SK-N-SH treated with all-trans-retinoic acid at 6 μM for 48 hours (cell line): ENCODE data around the gene SPOCK1.

ENCODE experiments used
- ATAC-seq: fragments of 200-7000 bp; cut with Tn5 transposase; 3 replicates; pipeline ENCODE4 v1.9.1; 2020; ENCODE audit warnings: mild to moderate bottlenecking, moderate library complexity
- ARNTL ChIP-seq: fragments of 450-650 bp; formaldehyde crosslinking; IDR thresholded peaks from 2 replicates; pipeline ENCODE4 v1.5.0; 2020; ENCODE audit warnings: low read depth, mild to moderate bottlenecking, moderate library complexity, borderline replicate concordance
- BACH2 ChIP-seq: fragments of 250-450 bp; sonication (Bioruptor Pico); IDR thresholded peaks from 2 replicates; pipeline ENCODE4 v1.9.0; 2021; ENCODE audit warnings: mild to moderate bottlenecking, borderline replicate concordance
- CSDC2 ChIP-seq: fragments of 250-450 bp; sonication (Bioruptor Pico); IDR thresholded peaks from 2 replicates; pipeline ENCODE4 v1.5.0; 2020; ENCODE audit warnings: mild to moderate bottlenecking, moderate library complexity
- ESRRG ChIP-seq: fragments of 250-450 bp; sonication (Bioruptor Pico); IDR thresholded peaks from 2 replicates; pipeline ENCODE4 v1.6.1; 2021; ENCODE audit warnings: mild to moderate bottlenecking
- GLIS3 ChIP-seq: fragments of 250-450 bp; sonication (Bioruptor Pico); IDR thresholded peaks from 2 replicates; pipeline ENCODE4 v1.5.0; 2020; ENCODE audit warnings: mild to moderate bottlenecking, moderate library complexity
- ISL1 ChIP-seq: fragments of 250-450 bp; sonication (Bioruptor Pico); IDR thresholded peaks from 2 replicates; pipeline ENCODE4 v2.1.2; 2022; ENCODE audit warnings: mild to moderate bottlenecking, moderate library complexity
- OSR1 ChIP-seq: fragments of 250-450 bp; sonication (Bioruptor Pico); IDR thresholded peaks from 2 replicates; pipeline ENCODE4 v1.8.0; 2022; ENCODE audit warnings: moderate library complexity, mild to moderate bottlenecking, inconsistent platforms
- PPARA ChIP-seq: fragments of 250-450 bp; sonication (Bioruptor Pico); IDR thresholded peaks from 2 replicates; pipeline ENCODE4 v1.5.0; 2020; ENCODE audit warnings: mild to moderate bottlenecking, borderline replicate concordance
- RARB ChIP-seq: fragments of 250-450 bp; sonication (Bioruptor Pico); IDR thresholded peaks from 2 replicates; pipeline ENCODE4 v1.8.0; 2021; ENCODE audit warnings: mild to moderate bottlenecking, moderate library complexity
- SNAI2 ChIP-seq: fragments of 250-450 bp; sonication (Bioruptor Pico); IDR thresholded peaks from 2 replicates; pipeline ENCODE4 v1.5.0; 2020; ENCODE audit warnings: mild to moderate bottlenecking, moderate library complexity
- TCF4 ChIP-seq: fragments of 250-450 bp; sonication (Bioruptor Pico); IDR thresholded peaks from 2 replicates; pipeline ENCODE4 v1.8.0; 2021; ENCODE audit warnings: mild to moderate bottlenecking, moderate library complexity, borderline replicate concordance
- TOX ChIP-seq: fragments of 250-450 bp; sonication (Bioruptor Pico); IDR thresholded peaks from 2 replicates; pipeline ENCODE4 v1.8.0; 2021; ENCODE audit warnings: mild to moderate bottlenecking, moderate library complexity, borderline replicate concordance
- ZC3H10 ChIP-seq: fragments of 250-450 bp; sonication (Bioruptor Pico); IDR thresholded peaks from 2 replicates; pipeline ENCODE4 v1.5.1; 2021; ENCODE audit warnings: mild to moderate bottlenecking, moderate library complexity
- ZFP3 ChIP-seq: fragments of 250-450 bp; sonication (Bioruptor Pico); IDR thresholded peaks from 2 replicates; pipeline ENCODE4 v1.5.0; 2020; ENCODE audit warnings: mild to moderate bottlenecking, moderate library complexity
- ZFP30 ChIP-seq: fragments of 450-650 bp; formaldehyde crosslinking; IDR thresholded peaks from 2 replicates; pipeline ENCODE4 v1.5.0; 2022; ENCODE audit warnings: mild to moderate bottlenecking, moderate library complexity
- ZNF565 ChIP-seq: fragments of 450-650 bp; formaldehyde crosslinking; conservative IDR thresholded peaks from 2 replicates; pipeline ENCODE4 v1.5.0; 2020; ENCODE audit warnings: low read depth, mild to moderate bottlenecking, moderate library complexity
- ZNF70 ChIP-seq: fragments of 450-650 bp; formaldehyde crosslinking; IDR thresholded peaks from 2 replicates; pipeline ENCODE4 v1.5.0; 2020; ENCODE audit warnings: mild to moderate bottlenecking, moderate library complexity
- ZNF8 ChIP-seq: fragments of 450-650 bp; formaldehyde crosslinking; IDR thresholded peaks from 2 replicates; pipeline ENCODE4 v1.5.0; 2020; ENCODE audit warnings: mild to moderate bottlenecking, moderate library complexity
- TF ChIP-seq, protein P1 (sequence below): fragments of 250-450 bp; sonication (Bioruptor Pico); IDR thresholded peaks from 2 replicates; pipeline ENCODE4 v1.5.1; 2020; ENCODE audit warnings: low read depth, mild to moderate bottlenecking, moderate library complexity
- TF ChIP-seq, protein P2 (sequence below): fragments of 250-450 bp; sonication (Bioruptor Pico); IDR thresholded peaks from 2 replicates; pipeline ENCODE4 v1.8.0; 2021; ENCODE audit warnings: low read depth, mild to moderate bottlenecking, moderate library complexity, borderline replicate concordance
- TF ChIP-seq, protein P3 (sequence below): fragments of 250-450 bp; sonication (Bioruptor Pico); IDR thresholded peaks from 2 replicates; pipeline ENCODE4 v1.5.0; 2020; ENCODE audit warnings: mild to moderate bottlenecking, moderate library complexity
- TF ChIP-seq, protein P4 (sequence below): fragments of 250-450 bp; sonication (Bioruptor Pico); IDR thresholded peaks from 2 replicates; pipeline ENCODE4 v1.8.0; 2020; ENCODE audit warnings: mild to moderate bottlenecking, moderate library complexity, borderline replicate concordance

Gene SPOCK1

DNA sequence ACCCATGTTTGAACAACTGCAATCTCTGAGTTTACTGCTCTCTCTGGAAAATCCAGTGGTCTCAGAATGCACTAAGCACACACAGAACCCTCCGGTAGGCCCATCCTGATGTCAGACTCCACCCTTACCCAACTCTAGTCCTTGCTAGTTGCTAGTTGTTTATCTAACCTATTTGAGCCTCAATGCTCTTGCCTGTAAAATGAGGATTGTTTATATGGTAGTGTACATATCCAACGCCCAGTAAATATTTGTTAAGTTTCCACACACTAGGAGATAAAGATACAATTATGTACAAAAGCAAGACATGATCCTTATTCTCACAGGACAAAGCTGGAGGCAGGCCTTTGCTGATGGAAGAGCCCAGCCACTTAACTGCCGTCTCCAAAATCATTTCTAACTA is 192.2 kb downstream of the SPOCK1 start:
- no peak for ATAC-seq
- TF ChIP-seq ISL1 (CRISPR knock-in tag) (no peak), TCF4 (CRISPR knock-in tag) (no peak), ZFP30 (CRISPR knock-in tag) (no peak), CSDC2 (no peak), TOX (no peak)

DNA sequence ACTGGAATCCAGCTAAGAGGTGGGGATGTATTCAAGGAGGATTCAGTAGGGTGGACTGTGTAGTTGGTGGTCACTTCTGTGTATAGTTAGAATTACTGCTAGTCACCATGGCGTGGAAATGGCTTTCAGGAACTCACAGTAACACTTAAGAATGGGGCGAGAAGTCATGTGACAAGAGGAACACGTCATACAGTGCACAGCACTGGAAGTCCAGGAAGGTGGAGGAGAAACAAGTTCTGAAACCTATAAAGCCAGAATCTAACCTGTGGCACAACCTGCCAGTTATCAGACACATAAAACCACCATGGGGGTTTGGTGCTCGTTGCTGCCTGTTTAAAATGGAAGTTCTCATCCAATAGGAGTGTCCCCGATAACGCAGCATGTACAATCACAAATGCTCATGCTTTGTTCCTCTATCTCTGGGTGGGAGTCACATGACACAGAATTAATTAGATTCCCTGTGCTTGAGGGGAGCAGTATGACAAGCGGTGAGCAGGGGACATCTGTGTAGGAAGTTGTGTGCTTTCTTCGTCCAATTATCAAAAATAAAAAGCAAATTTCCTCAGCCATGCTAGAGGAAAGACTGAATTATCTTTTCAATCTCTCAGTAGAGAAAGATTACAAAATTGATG is 193.0 kb downstream of the SPOCK1 start:
- ATAC-seq: no peak
- TF ChIP-seq BACH2 (CRISPR knock-in tag) (no peak), OSR1 (CRISPR knock-in tag) (no peak), ESRRG (CRISPR knock-in tag) (no peak), TOX (no peak), ISL1 (CRISPR knock-in tag) (no peak), TCF4 (CRISPR knock-in tag) (no peak), ZNF565 (CRISPR knock-in tag) (no peak), PPARA (CRISPR knock-in tag) (no peak), ZNF70 (CRISPR knock-in tag) (no peak), SNAI2 (CRISPR knock-in tag) (no peak), ZFP3 (CRISPR knock-in tag) (no peak), GLIS3 (CRISPR knock-in tag) (no peak), ZC3H10 (CRISPR knock-in tag) (no peak), CSDC2 (no peak), ZFP30 (CRISPR knock-in tag) (no peak)
- TF ChIP-seq, protein P1, sequence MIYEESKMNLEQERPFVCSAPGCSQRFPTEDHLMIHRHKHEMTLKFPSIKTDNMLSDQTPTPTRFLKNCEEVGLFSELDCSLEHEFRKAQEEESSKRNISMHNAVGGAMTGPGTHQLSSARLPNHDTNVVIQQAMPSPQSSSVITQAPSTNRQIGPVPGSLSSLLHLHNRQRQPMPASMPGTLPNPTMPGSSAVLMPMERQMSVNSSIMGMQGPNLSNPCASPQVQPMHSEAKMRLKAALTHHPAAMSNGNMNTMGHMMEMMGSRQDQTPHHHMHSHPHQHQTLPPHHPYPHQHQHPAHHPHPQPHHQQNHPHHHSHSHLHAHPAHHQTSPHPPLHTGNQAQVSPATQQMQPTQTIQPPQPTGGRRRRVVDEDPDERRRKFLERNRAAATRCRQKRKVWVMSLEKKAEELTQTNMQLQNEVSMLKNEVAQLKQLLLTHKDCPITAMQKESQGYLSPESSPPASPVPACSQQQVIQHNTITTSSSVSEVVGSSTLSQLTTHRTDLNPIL (CRISPR knock-in tag): no peak
- TF ChIP-seq, protein P2, sequence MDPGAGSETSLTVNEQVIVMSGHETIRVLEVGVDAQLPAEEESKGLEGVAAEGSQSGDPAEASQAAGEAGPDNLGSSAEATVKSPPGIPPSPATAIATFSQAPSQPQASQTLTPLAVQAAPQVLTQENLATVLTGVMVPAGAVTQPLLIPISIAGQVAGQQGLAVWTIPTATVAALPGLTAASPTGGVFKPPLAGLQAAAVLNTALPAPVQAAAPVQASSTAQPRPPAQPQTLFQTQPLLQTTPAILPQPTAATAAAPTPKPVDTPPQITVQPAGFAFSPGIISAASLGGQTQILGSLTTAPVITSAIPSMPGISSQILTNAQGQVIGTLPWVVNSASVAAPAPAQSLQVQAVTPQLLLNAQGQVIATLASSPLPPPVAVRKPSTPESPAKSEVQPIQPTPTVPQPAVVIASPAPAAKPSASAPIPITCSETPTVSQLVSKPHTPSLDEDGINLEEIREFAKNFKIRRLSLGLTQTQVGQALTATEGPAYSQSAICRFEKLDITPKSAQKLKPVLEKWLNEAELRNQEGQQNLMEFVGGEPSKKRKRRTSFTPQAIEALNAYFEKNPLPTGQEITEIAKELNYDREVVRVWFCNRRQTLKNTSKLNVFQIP (CRISPR knock-in tag): no peak
- TF ChIP-seq, protein P3, sequence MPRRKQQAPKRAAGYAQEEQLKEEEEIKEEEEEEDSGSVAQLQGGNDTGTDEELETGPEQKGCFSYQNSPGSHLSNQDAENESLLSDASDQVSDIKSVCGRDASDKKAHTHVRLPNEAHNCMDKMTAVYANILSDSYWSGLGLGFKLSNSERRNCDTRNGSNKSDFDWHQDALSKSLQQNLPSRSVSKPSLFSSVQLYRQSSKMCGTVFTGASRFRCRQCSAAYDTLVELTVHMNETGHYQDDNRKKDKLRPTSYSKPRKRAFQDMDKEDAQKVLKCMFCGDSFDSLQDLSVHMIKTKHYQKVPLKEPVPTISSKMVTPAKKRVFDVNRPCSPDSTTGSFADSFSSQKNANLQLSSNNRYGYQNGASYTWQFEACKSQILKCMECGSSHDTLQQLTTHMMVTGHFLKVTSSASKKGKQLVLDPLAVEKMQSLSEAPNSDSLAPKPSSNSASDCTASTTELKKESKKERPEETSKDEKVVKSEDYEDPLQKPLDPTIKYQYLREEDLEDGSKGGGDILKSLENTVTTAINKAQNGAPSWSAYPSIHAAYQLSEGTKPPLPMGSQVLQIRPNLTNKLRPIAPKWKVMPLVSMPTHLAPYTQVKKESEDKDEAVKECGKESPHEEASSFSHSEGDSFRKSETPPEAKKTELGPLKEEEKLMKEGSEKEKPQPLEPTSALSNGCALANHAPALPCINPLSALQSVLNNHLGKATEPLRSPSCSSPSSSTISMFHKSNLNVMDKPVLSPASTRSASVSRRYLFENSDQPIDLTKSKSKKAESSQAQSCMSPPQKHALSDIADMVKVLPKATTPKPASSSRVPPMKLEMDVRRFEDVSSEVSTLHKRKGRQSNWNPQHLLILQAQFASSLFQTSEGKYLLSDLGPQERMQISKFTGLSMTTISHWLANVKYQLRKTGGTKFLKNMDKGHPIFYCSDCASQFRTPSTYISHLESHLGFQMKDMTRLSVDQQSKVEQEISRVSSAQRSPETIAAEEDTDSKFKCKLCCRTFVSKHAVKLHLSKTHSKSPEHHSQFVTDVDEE (CRISPR knock-in tag): no peak
- TF ChIP-seq, protein P4, sequence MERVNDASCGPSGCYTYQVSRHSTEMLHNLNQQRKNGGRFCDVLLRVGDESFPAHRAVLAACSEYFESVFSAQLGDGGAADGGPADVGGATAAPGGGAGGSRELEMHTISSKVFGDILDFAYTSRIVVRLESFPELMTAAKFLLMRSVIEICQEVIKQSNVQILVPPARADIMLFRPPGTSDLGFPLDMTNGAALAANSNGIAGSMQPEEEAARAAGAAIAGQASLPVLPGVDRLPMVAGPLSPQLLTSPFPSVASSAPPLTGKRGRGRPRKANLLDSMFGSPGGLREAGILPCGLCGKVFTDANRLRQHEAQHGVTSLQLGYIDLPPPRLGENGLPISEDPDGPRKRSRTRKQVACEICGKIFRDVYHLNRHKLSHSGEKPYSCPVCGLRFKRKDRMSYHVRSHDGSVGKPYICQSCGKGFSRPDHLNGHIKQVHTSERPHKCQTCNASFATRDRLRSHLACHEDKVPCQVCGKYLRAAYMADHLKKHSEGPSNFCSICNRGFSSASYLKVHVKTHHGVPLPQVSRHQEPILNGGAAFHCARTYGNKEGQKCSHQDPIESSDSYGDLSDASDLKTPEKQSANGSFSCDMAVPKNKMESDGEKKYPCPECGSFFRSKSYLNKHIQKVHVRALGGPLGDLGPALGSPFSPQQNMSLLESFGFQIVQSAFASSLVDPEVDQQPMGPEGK (CRISPR knock-in tag): no peak

DNA sequence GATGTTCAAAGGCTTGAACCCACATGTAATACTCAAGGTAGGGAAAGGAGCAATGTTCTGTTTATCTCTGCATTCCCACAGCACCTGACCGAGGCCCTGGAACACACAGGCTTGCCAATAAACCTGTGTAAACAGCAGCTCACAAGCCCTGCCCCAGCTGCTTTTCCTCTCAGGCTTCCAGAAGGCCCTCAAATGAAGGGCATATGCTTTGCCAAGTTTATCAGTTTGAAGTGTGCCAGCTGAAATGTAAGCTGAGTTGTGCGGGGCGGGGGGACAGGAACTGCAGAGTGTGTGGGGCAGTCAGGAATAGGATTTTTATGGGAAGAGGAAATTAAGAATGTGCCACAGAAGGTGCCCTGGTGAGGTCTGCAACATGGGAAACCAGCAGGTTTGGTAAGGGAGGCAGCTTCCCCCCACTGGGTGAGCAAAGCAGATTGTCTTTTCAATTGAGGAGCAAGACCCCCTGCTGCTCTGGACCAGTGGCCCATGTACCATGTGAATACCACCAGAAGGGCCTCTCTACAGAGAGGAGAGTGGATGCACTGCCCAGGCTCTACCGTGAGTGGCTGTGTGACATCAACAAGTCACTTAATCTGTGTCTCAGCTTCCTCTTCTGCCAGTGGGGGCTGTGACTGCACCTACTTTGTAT is 194.8 kb downstream of the SPOCK1 start:
- no peak for TF ChIP-seq ESRRG (CRISPR knock-in tag)
- TF ChIP-seq ARNTL: no peak
- TF ChIP-seq RARB: no peak
- no peak for TF ChIP-seq GLIS3 (CRISPR knock-in tag)
- TF ChIP-seq, protein P4 (CRISPR knock-in tag): no peak
- no peak for TF ChIP-seq ZNF8 (CRISPR knock-in tag)
- ATAC-seq: no peak
